Mesenchymal stem cell (in vitro differentiated cells and primary cell): Measurements from ENCODE around the gene RHEX.

Experiments
- DNase-seq: peaks from one replicate; pipeline ENCODE4 v3.0.0-alpha.2; 2013
- H2AFZ ChIP-seq: one replicate; pipeline ENCODE4 v1.6.1; 2013; ENCODE audit warnings: low read depth, mild to moderate bottlenecking, control low read depth, inconsistent platforms, low read length, moderate library complexity
- H2AK5ac ChIP-seq: 2 replicates; pipeline ENCODE4 v1.6.1; 2013; ENCODE audit warnings: low read length, moderate library complexity, mild to moderate bottlenecking, inconsistent platforms; ENCODE audit not compliant: severe bottlenecking
- H2BK120ac ChIP-seq: one replicate; pipeline ENCODE4 v1.6.1; 2013; ENCODE audit warnings: low read depth, mild to moderate bottlenecking, inconsistent platforms, low read length, moderate library complexity
- H2BK12ac ChIP-seq, 2 experiments: one replicate each; pipeline ENCODE4 v1.6.1; 2013; ENCODE audit warnings: inconsistent platforms in 2 of 2, low read length in 2 of 2, mild to moderate bottlenecking in 2 of 2, moderate library complexity in 2 of 2, control low read depth in 1 of 2
- H2BK15ac ChIP-seq: one replicate; pipeline ENCODE4 v1.6.1; 2013; ENCODE audit warnings: mild to moderate bottlenecking, low read depth, inconsistent platforms; ENCODE audit not compliant: poor library complexity, severe bottlenecking
- H2BK5ac ChIP-seq: 2 replicates; pipeline ENCODE4 v1.6.1; 2013; ENCODE audit warnings: low read depth, mild to moderate bottlenecking, low read length, control low read depth, inconsistent platforms; ENCODE audit not compliant: poor library complexity, severe bottlenecking
- H3K14ac ChIP-seq, 2 experiments: one replicate each; pipeline ENCODE4 v1.6.1; 2013; ENCODE audit warnings: inconsistent platforms in 2 of 2, low read length in 2 of 2, control low read depth in 1 of 2, mild to moderate bottlenecking in 1 of 2, moderate library complexity in 1 of 2
- H3K18ac ChIP-seq, 2 experiments: one replicate each; pipeline ENCODE4 v1.6.1; 2013; ENCODE audit warnings: inconsistent platforms in 2 of 2, low read length in 2 of 2, control low read depth in 1 of 2, low read depth in 1 of 2, mild to moderate bottlenecking in 1 of 2
- H3K23ac ChIP-seq, 2 experiments: one replicate each; pipeline ENCODE4 v1.6.1; 2013; ENCODE audit warnings: inconsistent platforms in 2 of 2, low read length in 2 of 2, mild to moderate bottlenecking in 2 of 2, moderate library complexity in 2 of 2, control low read depth in 1 of 2
- H3K27ac ChIP-seq: 2 replicates; pipeline ENCODE4 v1.5.1; 2013; ENCODE audit warnings: mild to moderate bottlenecking, moderate library complexity, low read length, control low read depth, inconsistent platforms; ENCODE audit not compliant: poor library complexity, severe bottlenecking
- H3K27me3 ChIP-seq, 2 experiments: 2 replicates each; pipeline versions ENCODE4 v1.6.1 to v1.7.0; 2013; ENCODE audit warnings: low read length in 2 of 2, mild to moderate bottlenecking in 2 of 2, moderate library complexity in 2 of 2, control low read depth in 1 of 2, inconsistent platforms in 1 of 2; ENCODE audit not compliant: control insufficient read depth in 1 of 2, insufficient read depth in 1 of 2
- H3K36me3 ChIP-seq, 2 experiments: 2 replicates each; pipeline versions ENCODE4 v1.6.1 to v1.7.0; 2013; ENCODE audit warnings: low read length in 2 of 2, control low read depth in 1 of 2, inconsistent platforms in 1 of 2, low read depth in 1 of 2, mild to moderate bottlenecking in 1 of 2; ENCODE audit not compliant: insufficient read depth in 2 of 2, control insufficient read depth in 1 of 2
- H3K4ac ChIP-seq, 2 experiments: one replicate each; pipeline ENCODE4 v1.6.1; 2013; ENCODE audit warnings: inconsistent platforms in 2 of 2, low read length in 2 of 2, mild to moderate bottlenecking in 2 of 2, moderate library complexity in 2 of 2, control low read depth in 1 of 2, low read depth in 1 of 2
- H3K4me1 ChIP-seq: 2 replicates; pipeline ENCODE4 v1.6.1; 2013; ENCODE audit warnings: low read depth, low read length, control low read depth; ENCODE audit not compliant: control insufficient read depth, insufficient read depth
- H3K4me2 ChIP-seq: 2 replicates; pipeline ENCODE4 v1.6.1; 2013; ENCODE audit warnings: low read length, mild to moderate bottlenecking, inconsistent platforms; ENCODE audit not compliant: poor library complexity, severe bottlenecking
- H3K4me3 ChIP-seq, 2 experiments: 2 replicates each; pipeline versions ENCODE4 v1.5.1 to v1.7.0; 2013; ENCODE audit warnings: low read length in 2 of 2, mild to moderate bottlenecking in 2 of 2, control low read depth in 1 of 2, low read depth in 1 of 2; ENCODE audit not compliant: insufficient read depth in 1 of 2
- H3K79me1 ChIP-seq: replicated peaks from 2 replicates; pipeline ENCODE4 v1.6.1; 2013; ENCODE audit warnings: mild to moderate bottlenecking, control low read depth, low read length, inconsistent platforms; ENCODE audit not compliant: poor library complexity, severe bottlenecking
- H3K9ac ChIP-seq: 2 replicates; pipeline ENCODE4 v1.7.0; 2013; ENCODE audit warnings: mild to moderate bottlenecking, low read length, moderate library complexity
- H3K9me3 ChIP-seq: 2 replicates; pipeline ENCODE4 v1.7.0; 2013; ENCODE audit warnings: mild to moderate bottlenecking, low read length; ENCODE audit not compliant: control insufficient read depth
- H4K8ac ChIP-seq: one replicate; pipeline ENCODE4 v1.6.1; 2013; ENCODE audit warnings: inconsistent platforms, mild to moderate bottlenecking, low read length, moderate library complexity
- H4K91ac ChIP-seq: one replicate; pipeline ENCODE4 v1.6.1; 2013; ENCODE audit warnings: mild to moderate bottlenecking, low read length, inconsistent platforms
- WGBS: methylation state at CpG from one replicate; pipeline ENCODE4 v1.1.7; 2013; ENCODE audit warnings: mixed read lengths; 5-methylcytosine and 5-hydroxymethylcytosine counted together

RHEX gene

GRCh38 chr1:206110820-206111219 lies 57.8 kb downstream of the RHEX start:
- no peak overlapping the region for H4K91ac ChIP-seq
- no peak overlapping the region for H3K4me3 ChIP-seq
- no peaks in the 10 kb centered on the region for H3K9me3 ChIP-seq
- no peak overlapping the region for H2BK120ac ChIP-seq
- 81% methylated on average over 3 of the region's 3 CpGs for WGBS
- no peak overlapping the region for H3K18ac ChIP-seq
- no peak overlapping the region for H4K8ac ChIP-seq
- no peak overlapping the region for H3K4ac ChIP-seq
- no peak overlapping the region for H3K14ac ChIP-seq
- H2BK12ac ChIP-seq, result no peak overlapping the region
- no peak overlapping the region for H2AK5ac ChIP-seq
- no peaks in the 10 kb centered on the region for H3K79me1 ChIP-seq
- no peak overlapping the region for H2BK5ac ChIP-seq
- DNase-seq, result no peak
- no peaks in the 10 kb centered on the region for H3K36me3 ChIP-seq
- H3K27ac ChIP-seq, result no peak overlapping the region
- no peak overlapping the region for H2BK15ac ChIP-seq
- no peak overlapping the region for H3K9ac ChIP-seq
- H3K23ac ChIP-seq, result no peak overlapping the region
- peaks cover 5% of the 10 kb centered on the region for H3K4me1 ChIP-seq
- H2AFZ ChIP-seq, result no peak overlapping the region
- H3K27me3 ChIP-seq, result peaks cover 7 to 15% of the 10 kb centered on the region in 2 experiments
- H3K4me2 ChIP-seq, result no peak overlapping the region

GRCh38 chr1:206111271-206111927 lies 58.4 kb downstream of the RHEX start:
- no peak overlapping the region for H3K4ac ChIP-seq
- no peak overlapping the region for H2AFZ ChIP-seq
- H3K4me2 ChIP-seq, result no peak overlapping the region
- H3K36me3 ChIP-seq, result peaks cover 0 to under 1% of the 10 kb centered on the region in 2 experiments
- 85% methylated on average over 6 of the region's 6 CpGs for WGBS
- no peak overlapping the region for H4K8ac ChIP-seq
- H2BK5ac ChIP-seq, result no peak overlapping the region
- H3K9me3 ChIP-seq, result no peaks in the 10 kb centered on the region
- DNase-seq, result no peak
- H3K9ac ChIP-seq, result no peak overlapping the region
- no peak overlapping the region for H3K14ac ChIP-seq
- H2BK12ac ChIP-seq, result no peak overlapping the region
- no peak overlapping the region for H2AK5ac ChIP-seq
- no peak overlapping the region for H3K23ac ChIP-seq
- H3K4me1 ChIP-seq, result peaks cover 6% of the 10 kb centered on the region
- H4K91ac ChIP-seq, result no peak overlapping the region
- H3K79me1 ChIP-seq, result no peaks in the 10 kb centered on the region
- no peak overlapping the region for H3K4me3 ChIP-seq
- no peak overlapping the region for H2BK15ac ChIP-seq
- no peak overlapping the region for H2BK120ac ChIP-seq
- no peak overlapping the region for H3K27ac ChIP-seq
- no peak overlapping the region for H3K18ac ChIP-seq
- peaks cover 12 to 18% of the 10 kb centered on the region in 2 experiments for H3K27me3 ChIP-seq

DNA sequence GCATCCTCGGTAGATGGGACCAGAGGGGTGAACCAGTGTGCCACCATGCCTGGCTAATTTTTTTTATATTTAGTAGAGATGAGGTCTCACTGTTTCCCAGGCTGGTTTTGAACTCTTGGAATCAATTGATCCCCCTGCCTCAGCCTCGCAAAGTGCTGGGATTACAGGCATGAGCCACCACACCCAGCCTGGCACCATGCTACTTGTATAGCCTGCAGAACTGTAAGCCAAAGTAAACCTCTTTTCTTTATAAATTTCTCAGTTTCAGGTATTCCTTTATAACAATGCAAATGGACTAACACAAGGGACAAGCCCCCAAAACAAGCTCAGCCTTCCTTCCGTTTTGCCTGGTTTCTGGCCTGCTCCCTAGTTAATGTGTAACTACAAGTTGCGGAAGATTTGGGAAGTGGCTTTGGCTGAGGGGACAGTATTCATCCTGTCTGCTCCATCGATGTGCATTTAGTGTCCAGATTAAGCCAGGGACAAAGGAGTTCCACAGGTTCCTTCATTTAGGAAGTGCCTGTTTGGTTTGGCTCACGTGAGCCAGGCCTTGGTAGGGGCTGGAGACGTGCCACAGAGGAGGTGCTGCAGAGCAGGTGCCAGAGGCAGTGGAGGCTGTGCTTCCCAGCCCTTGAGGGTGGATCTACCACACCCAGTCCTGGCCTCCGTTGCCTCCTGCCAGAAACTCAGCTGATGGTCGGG lies 59.8 kb downstream of the RHEX start:
- H3K4me1 ChIP-seq, result peaks cover 19% of the 10 kb centered on the region
- DNase-seq, result no peak
- no peak overlapping the region for H2AK5ac ChIP-seq
- H4K8ac ChIP-seq, result no peak overlapping the region
- peaks cover 21 to 31% of the 10 kb centered on the region in 2 experiments for H3K27me3 ChIP-seq
- no peak overlapping the region for H2BK15ac ChIP-seq
- no peak overlapping the region for H3K18ac ChIP-seq
- no peak overlapping the region for H2BK5ac ChIP-seq
- no peak overlapping the region for H3K4ac ChIP-seq
- H3K79me1 ChIP-seq, result no peaks in the 10 kb centered on the region
- no peaks in the 10 kb centered on the region for H3K9me3 ChIP-seq
- H3K9ac ChIP-seq, result no peak overlapping the region
- H3K4me2 ChIP-seq, result no peak overlapping the region
- H3K4me3 ChIP-seq, result no peak overlapping the region
- H3K23ac ChIP-seq, result no peak overlapping the region
- H3K36me3 ChIP-seq, result peaks cover 0 to 3% of the 10 kb centered on the region in 2 experiments
- no peak overlapping the region for H2BK12ac ChIP-seq
- no peak overlapping the region for H3K14ac ChIP-seq
- no peak overlapping the region for H3K27ac ChIP-seq
- 81% methylated on average over 9 of the region's 9 CpGs for WGBS
- no peak overlapping the region for H4K91ac ChIP-seq
- no peak overlapping the region for H2BK120ac ChIP-seq
- H2AFZ ChIP-seq, result no peak overlapping the region

GRCh38 chr1:206114692-206115640 lies 62.0 kb downstream of the RHEX start:
- no peaks in the 10 kb centered on the region for H3K9me3 ChIP-seq
- H3K18ac ChIP-seq, result no peak overlapping the region
- H3K4ac ChIP-seq, result no peak overlapping the region
- H4K91ac ChIP-seq, result no peak overlapping the region
- H3K4me1 ChIP-seq, result peaks cover 20% of the 10 kb centered on the region
- peaks cover 0 to 3% of the 10 kb centered on the region in 2 experiments for H3K36me3 ChIP-seq
- H3K23ac ChIP-seq, result no peak overlapping the region
- H3K9ac ChIP-seq, result no peak overlapping the region
- H3K14ac ChIP-seq, result no peak overlapping the region
- H2BK120ac ChIP-seq, result no peak overlapping the region
- H3K79me1 ChIP-seq, result no peaks in the 10 kb centered on the region
- no peak overlapping the region for H2AFZ ChIP-seq
- no peak overlapping the region for H2BK12ac ChIP-seq
- no peak overlapping the region for H4K8ac ChIP-seq
- H2AK5ac ChIP-seq, result no peak overlapping the region
- DNase-seq, result no peak
- H2BK15ac ChIP-seq, result no peak overlapping the region
- H3K4me3 ChIP-seq, result no peak overlapping the region
- H2BK5ac ChIP-seq, result no peak overlapping the region
- H3K27me3 ChIP-seq, result peaks cover 29 to 39% of the 10 kb centered on the region in 2 experiments
- WGBS, result 83% methylated on average over 5 of the region's 6 CpGs
- no peak overlapping the region for H3K4me2 ChIP-seq
- no peak overlapping the region for H3K27ac ChIP-seq
